Mucosa of descending colon (tissue), 3 donors: ENCODE data around the gene MFGE8. TPM values are rescaled to one million over a fixed set of nuclear protein-coding genes. Genes with fewer than 3 reads are reported as not detected.
"Not testable (repeated sequence)": the region's sequence is repeated elsewhere in the genome, so short reads cannot be mapped to it uniquely, and the experiment has no call there.

ENCODE experiments used
- ATAC-seq: fragments of 200-7000 bp; cut with Tn5 transposase; one replicate; pipeline ENCODE4 v1.9.1; 2020; ENCODE audit warnings: mild to moderate bottlenecking, moderate library complexity
- DNase-seq, 3 donors: peaks; one replicate each; pipeline ENCODE4 v3.0.0-alpha.2; 2020
- H3K36me3 ChIP-seq: fragments of 200-600 bp; one replicate; pipeline ENCODE4 v1.8.0; 2021; ENCODE audit warnings: low read depth, mild to moderate bottlenecking
- H3K4me1 ChIP-seq: fragments of 200-600 bp; one replicate; pipeline ENCODE4 v1.8.0; 2021; ENCODE audit warnings: low read depth, mild to moderate bottlenecking
- H3K4me3 ChIP-seq: fragments of 200-600 bp; one replicate; pipeline ENCODE4 v1.8.0; 2021; ENCODE audit warnings: mild to moderate bottlenecking
- H3K9me3 ChIP-seq: fragments of 200-600 bp; one replicate; pipeline ENCODE4 v1.8.0; 2021; ENCODE audit warnings: mild to moderate bottlenecking
- intact Hi-C, 2 donors: fragments of 100-400 bp; cut with DNase I in 1 of 2; cut with micrococcal nuclease in 1 of 2; formaldehyde crosslinking; loops; one replicate each; pipeline versions ENCODE4 v1.11.0 to v1.11.1; 2022; cut with DNase I, micrococcal nuclease
- total RNA-seq, 3 donors: library from RNA; stranded (reverse); fragmentation: NEBNext Ultra II Directional in 2 of 3; extraction: Animal tissue kit (Norgen Biotek cat#: 25700) in 2 of 3; gene quantifications; one replicate each; pipeline versions ENCODE4 v1.2.1 to v1.2.4, GENCODE V29; 2021 to 2023
- TF ChIP-seq, protein P1 (sequence below): fragments of 200-600 bp; IDR thresholded peaks from one replicate; pipeline ENCODE4 v1.8.0; 2022; ENCODE audit warnings: antibody characterized with exemption, mild to moderate bottlenecking
- donor health status: DM: no; HTN: no; CAD: no; lungs with moderate emphysema.
- donor health status: DM: no; HTN: no; CAD: no.
- donor health status: DM: no; HTN: yes; CAD: no.

The MFGE8 gene
- total RNA-seq, 3 donors from 2014 or later: 24.2 to 102 (median 66.7) TPM

DNA sequence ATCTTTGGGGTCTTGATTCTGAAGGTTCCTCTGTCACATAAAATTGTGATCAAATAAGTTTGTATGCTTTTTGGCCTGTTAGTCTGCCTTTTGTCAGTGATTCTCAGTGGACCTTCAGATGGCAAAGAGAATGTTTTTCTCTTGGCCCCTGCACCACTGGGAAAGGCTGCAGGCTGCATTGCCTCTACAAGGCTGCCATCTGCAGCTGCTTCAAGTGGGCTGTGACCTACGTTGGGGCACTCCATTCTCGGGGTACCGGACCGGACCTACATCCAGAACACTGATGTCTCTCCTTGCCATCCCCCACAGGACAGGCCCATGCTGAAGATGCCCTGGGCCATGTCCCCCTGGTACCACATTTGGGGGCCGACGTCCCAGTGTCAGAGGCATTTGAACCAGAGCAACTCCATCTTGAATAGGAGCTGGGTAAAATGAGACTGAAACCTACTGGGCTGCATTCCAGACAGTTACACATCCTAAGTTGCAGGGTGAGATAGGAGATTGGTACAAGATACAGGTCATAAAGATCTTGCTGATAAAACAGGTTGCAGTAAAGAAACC, 37.5 kb upstream of the MFGE8 start:
- Histone ChIP-seq H3K9me3 (no peaks in the 10 kb centered on the region), H3K4me3 (no peak overlapping the region), H3K36me3 (no peaks in the 10 kb centered on the region), H3K4me1 (no peaks in the 10 kb centered on the region)
- TF ChIP-seq, protein P1, sequence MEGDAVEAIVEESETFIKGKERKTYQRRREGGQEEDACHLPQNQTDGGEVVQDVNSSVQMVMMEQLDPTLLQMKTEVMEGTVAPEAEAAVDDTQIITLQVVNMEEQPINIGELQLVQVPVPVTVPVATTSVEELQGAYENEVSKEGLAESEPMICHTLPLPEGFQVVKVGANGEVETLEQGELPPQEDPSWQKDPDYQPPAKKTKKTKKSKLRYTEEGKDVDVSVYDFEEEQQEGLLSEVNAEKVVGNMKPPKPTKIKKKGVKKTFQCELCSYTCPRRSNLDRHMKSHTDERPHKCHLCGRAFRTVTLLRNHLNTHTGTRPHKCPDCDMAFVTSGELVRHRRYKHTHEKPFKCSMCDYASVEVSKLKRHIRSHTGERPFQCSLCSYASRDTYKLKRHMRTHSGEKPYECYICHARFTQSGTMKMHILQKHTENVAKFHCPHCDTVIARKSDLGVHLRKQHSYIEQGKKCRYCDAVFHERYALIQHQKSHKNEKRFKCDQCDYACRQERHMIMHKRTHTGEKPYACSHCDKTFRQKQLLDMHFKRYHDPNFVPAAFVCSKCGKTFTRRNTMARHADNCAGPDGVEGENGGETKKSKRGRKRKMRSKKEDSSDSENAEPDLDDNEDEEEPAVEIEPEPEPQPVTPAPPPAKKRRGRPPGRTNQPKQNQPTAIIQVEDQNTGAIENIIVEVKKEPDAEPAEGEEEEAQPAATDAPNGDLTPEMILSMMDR: no peak
- no peak for ATAC-seq
- intact Hi-C loops: no loop called here
- DNase-seq: no peak

DNA sequence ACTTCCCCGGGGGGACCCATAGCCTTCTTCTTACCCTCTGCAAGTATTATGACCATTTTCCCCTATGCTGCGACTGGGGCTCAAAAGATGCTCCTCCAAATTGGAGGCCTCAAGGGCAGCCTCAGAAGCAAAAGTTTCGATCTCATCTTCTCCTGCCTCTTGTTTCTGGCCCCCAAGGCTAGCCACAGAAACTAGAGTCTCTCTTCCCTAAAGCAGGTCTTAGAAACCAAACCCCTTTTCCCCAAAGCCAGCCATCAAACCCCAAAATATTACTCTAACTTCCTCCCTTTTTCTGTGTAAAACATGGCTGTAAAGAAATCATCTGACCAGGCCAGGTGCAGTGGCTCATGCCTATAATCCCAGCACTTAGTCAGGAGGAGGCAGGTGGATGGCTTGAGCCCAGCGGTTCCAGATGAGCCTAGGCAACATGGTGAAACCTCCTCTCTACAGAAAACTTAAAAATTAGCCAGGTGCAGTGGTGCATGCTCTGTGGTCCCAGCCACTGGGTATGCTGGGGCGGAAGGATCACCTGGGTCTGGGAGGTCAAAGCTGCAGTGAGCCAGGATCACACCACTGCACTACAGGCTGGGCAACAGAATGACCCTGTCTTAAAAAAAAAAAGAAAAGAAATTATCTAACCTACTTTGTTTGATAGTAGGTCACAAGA, 36.7 kb upstream of the MFGE8 start:
- TF ChIP-seq, protein P1: no peak
- no peaks in the 10 kb centered on the region for H3K36me3 ChIP-seq
- H3K4me3 ChIP-seq: no peak overlapping the region
- no peak for ATAC-seq
- no peak for DNase-seq
- no peaks in the 10 kb centered on the region for H3K9me3 ChIP-seq
- intact Hi-C loops: no loop called here
- no peaks in the 10 kb centered on the region for H3K4me1 ChIP-seq

DNA sequence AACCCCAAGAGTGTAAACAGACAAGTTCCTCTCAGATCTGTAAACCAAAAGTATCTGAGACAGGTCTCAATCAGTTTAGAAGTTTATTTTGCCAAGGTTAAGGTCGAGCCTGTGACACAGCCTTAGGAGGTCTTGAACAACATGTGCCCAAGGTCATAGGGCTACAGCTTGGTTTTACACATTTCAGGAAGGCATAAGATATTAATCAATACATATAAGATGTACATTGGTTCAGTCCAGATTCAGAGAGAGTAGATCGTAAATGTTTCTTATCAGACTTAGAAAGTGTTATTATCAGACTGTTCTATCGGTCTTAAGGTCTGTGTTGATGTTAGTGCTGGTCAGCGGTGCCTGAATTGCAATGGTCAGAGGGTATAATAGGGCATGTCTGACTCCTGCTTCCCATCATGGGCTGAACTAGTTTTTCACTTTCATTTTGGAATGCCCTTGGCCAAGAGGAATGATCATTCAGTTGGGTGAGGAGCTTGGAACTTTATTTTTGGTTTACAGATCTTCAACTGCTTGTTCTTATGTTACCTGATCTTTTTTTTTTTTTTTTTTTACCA, 27.0 kb upstream of the MFGE8 start:
- no peaks in the 10 kb centered on the region for H3K9me3 ChIP-seq
- no peak overlapping the region for H3K4me3 ChIP-seq
- ATAC-seq: no peak
- no peak for DNase-seq
- no peaks in the 10 kb centered on the region for H3K4me1 ChIP-seq
- H3K36me3 ChIP-seq: no peaks in the 10 kb centered on the region
- TF ChIP-seq, protein P1: no peak
- intact Hi-C loops: no loop called here

DNA sequence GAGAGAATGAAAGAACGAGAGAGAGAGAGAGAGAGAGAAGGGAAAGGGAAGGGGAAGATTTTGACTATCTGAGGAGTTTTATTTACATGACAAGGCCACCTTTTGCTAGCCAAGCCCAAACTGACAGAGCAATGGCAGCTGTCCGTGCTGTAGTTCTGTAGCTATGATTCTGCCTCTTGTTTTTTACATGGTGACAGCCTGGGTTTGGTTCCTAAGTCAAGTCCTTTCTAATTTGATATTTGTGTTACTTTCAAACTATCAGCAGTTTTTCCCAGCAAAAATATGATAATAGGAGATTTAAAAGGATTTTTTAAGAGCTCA, 26.3 kb upstream of the MFGE8 start:
- intact Hi-C loops: no loop called here
- no peaks in the 10 kb centered on the region for H3K36me3 ChIP-seq
- ATAC-seq (no peak), DNase-seq (no peak)
- no peaks in the 10 kb centered on the region for H3K4me1 ChIP-seq
- no peaks in the 10 kb centered on the region for H3K9me3 ChIP-seq
- TF ChIP-seq, protein P1: no peak
- no peak overlapping the region for H3K4me3 ChIP-seq

DNA sequence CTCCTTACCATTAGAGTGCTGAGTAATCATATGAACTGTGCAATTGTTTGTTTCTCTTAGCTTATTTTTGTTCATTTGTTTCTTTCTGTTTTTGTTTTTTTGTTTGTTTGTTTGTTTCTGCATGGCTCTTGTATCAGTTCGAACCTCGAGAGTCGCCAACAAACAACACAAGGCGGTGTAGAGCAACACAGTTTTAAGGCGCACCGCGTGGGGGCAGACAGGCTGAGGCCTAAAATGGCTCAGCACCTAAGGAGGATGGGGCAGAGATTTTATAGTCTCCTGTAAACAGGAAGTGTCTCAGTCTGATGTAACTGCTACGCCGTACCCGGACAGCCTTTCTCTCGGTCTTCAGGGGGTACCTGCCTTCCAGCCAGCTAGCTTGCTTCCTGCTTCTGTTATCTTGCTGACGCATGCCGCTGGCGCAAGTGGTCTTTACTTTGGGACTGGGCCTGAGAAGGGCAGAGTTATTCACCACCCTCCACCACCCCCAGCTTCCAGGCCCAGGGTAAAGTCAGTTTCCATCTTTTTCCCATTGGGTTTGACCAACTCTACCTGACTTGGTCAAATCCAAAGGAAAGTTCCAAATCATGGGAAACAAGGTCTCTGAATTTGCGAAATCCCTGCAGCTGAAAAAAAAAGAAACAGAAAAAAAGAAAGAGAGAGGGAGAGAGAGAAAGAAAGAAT, 25.8 kb upstream of the MFGE8 start:
- Histone ChIP-seq H3K9me3 (no peaks in the 10 kb centered on the region), H3K4me1 (no peaks in the 10 kb centered on the region), H3K4me3 (no peak overlapping the region), H3K36me3 (no peaks in the 10 kb centered on the region)
- intact Hi-C loops: no loop called here
- ATAC-seq (no peak), DNase-seq (no peak)
- TF ChIP-seq, protein P1: no peak

DNA sequence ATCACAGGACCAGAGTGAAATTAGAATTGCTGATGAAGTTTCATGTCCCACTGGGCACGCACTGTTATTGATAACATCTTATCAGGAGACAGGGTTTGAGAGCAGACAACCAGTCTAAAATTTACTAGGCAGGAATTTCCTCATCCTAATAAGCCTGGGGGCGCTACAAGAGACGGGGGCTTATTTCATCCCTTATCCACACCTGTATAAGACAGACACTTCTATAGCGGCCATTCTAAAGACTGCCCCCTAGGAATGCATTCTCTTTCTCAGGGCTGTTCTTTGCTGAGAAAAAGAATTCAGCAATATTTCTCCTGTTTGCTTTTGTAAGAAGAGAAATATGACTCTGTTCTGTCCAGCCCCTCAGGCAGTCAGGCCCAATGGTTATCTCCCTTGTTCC, 21.3 kb upstream of the MFGE8 start:
- H3K9me3 ChIP-seq, H3K36me3 ChIP-seq, H3K4me1 ChIP-seq, ATAC-seq, intact Hi-C loops, H3K4me3 ChIP-seq, DNase-seq: not testable (repeated sequence)
